ENCODE measurements around the gene EWSR1.

Gene EWSR1

GRCh38 chr22:29328055-29328454 is 60.0 kb downstream of the EWSR1 start:
- Mint-ChIP-seq H3K27me3 (no peaks in the 10 kb centered on the region), H3K36me3 (no peaks in the 10 kb centered on the region), H3K27ac (no peak overlapping the region)

DNA sequence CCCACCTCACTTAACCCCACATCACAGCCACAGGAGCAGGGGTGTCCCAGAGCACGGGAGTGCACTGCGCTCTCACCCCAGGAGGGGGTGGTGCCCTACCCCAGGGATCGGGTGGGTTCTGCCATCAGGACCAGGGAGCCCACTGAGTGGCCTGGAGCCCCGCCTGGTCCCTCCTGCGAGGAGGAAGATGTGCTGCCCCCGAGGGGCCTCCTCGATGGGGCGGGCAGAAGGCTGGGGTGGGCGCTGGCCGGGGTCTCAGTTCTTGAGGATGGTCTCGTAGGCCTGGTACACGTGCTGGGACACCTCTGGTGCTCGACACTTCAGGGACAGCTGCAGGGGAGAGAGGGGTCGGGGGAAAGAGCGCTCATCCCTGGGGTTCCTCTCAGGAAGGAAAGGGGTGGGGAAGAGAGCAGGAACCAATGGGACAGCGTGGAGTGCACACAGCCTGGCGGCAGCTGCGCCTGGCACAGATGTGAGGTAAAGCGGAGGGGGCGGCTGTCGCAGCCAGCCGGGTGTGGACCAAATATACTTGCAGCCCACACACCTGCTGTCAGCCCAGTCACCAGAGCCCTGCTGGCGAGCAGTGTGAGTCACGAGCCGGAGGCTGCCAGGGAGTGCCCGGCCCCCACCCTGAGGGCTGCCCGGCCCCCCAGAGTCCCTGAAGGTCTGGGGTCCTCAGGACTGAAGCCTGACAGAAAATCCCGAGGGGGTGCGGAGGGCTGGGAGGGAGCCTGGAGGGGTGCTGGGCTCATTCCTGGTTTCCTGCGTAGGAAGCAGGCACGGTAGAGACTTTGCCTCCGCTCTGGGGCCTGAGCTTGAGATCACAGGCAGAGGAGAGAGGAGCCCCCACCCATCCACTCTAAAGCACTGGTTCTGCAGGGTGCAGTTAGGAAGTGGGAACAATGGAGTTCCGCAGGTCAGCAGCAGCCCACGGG is 60.8 kb downstream of the EWSR1 start:
- no peak overlapping the region for H3K27ac Mint-ChIP-seq
- no peaks in the 10 kb centered on the region for H3K27me3 Mint-ChIP-seq
- no peaks in the 10 kb centered on the region for H3K9me3 Mint-ChIP-seq (ENCODE audit: low read depth)

More at GRCh38 chr22:29328055-29328454, 60.0 kb downstream of the EWSR1 start:
- H3K9me3 Mint-ChIP-seq (ENCODE audit: low read depth) = no peaks in the 10 kb centered on the region
- no peaks in the 10 kb centered on the region for H3K4me1 Mint-ChIP-seq (ENCODE audit: low read depth)
- H3K4me3 Mint-ChIP-seq = no peak overlapping the region

DNA sequence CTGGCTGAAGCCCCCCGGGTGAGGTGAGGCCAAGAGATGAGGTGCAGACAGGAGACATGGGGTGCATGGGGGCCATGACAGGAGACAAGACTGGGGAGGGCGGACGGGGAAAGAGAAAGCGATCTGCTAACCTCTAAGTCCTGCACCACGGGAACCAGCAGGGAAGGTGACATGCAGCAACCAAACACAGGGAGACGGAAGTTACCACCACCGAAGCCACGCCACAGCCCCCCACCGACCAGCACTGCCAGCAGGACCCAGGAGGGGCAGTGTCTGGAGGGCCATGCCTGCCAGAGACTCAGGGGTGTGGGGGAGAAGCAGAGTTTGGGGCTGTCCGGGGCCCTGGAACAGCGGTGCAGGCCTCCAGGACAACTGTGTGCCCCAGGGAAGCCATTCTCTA is 61.5 kb downstream of the EWSR1 start:
- Mint-ChIP-seq H3K9me3 (ENCODE audit: low read depth) (no peaks in the 10 kb centered on the region), H3K27ac (no peak overlapping the region), H3K27me3 (no peaks in the 10 kb centered on the region), H3K36me3 (no peaks in the 10 kb centered on the region), H3K4me1 (ENCODE audit: low read depth) (no peaks in the 10 kb centered on the region), H3K4me3 (no peak overlapping the region)

More for the DNA sequence above, 60.8 kb downstream of the EWSR1 start:
- Mint-ChIP-seq H3K36me3 (no peaks in the 10 kb centered on the region), H3K4me3 (no peak overlapping the region), H3K4me1 (ENCODE audit: low read depth) (no peaks in the 10 kb centered on the region)

GRCh38 chr22:29330291-29330690 is 62.2 kb downstream of the EWSR1 start:
- H3K27ac Mint-ChIP-seq = no peak overlapping the region
- H3K4me1 Mint-ChIP-seq (ENCODE audit: low read depth) = no peaks in the 10 kb centered on the region
- H3K4me3 Mint-ChIP-seq = no peak overlapping the region
- H3K36me3 Mint-ChIP-seq = no peaks in the 10 kb centered on the region
- no peaks in the 10 kb centered on the region for H3K9me3 Mint-ChIP-seq (ENCODE audit: low read depth)
- no peaks in the 10 kb centered on the region for H3K27me3 Mint-ChIP-seq

GRCh38 chr22:29330753-29331152 is 62.7 kb downstream of the EWSR1 start:
- no peak overlapping the region for H3K4me3 Mint-ChIP-seq
- no peaks in the 10 kb centered on the region for H3K27me3 Mint-ChIP-seq
- H3K4me1 Mint-ChIP-seq (ENCODE audit: low read depth) = no peaks in the 10 kb centered on the region
- no peak overlapping the region for H3K27ac Mint-ChIP-seq
- no peaks in the 10 kb centered on the region for H3K36me3 Mint-ChIP-seq
- no peaks in the 10 kb centered on the region for H3K9me3 Mint-ChIP-seq (ENCODE audit: low read depth)

- H3K9me3 Mint-ChIP-seq (ENCODE audit: low read depth) = no peaks in the 10 kb centered on the region
- no peaks in the 10 kb centered on the region for H3K36me3 Mint-ChIP-seq
- no peak overlapping the region for H3K27ac Mint-ChIP-seq
- no peaks in the 10 kb centered on the region for H3K4me1 Mint-ChIP-seq (ENCODE audit: low read depth)
- H3K27me3 Mint-ChIP-seq = no peaks in the 10 kb centered on the region
- no peak overlapping the region for H3K4me3 Mint-ChIP-seq
Observed at GRCh38 chr22:29331213-29331612, 63.1 kb downstream of the EWSR1 start.

DNA sequence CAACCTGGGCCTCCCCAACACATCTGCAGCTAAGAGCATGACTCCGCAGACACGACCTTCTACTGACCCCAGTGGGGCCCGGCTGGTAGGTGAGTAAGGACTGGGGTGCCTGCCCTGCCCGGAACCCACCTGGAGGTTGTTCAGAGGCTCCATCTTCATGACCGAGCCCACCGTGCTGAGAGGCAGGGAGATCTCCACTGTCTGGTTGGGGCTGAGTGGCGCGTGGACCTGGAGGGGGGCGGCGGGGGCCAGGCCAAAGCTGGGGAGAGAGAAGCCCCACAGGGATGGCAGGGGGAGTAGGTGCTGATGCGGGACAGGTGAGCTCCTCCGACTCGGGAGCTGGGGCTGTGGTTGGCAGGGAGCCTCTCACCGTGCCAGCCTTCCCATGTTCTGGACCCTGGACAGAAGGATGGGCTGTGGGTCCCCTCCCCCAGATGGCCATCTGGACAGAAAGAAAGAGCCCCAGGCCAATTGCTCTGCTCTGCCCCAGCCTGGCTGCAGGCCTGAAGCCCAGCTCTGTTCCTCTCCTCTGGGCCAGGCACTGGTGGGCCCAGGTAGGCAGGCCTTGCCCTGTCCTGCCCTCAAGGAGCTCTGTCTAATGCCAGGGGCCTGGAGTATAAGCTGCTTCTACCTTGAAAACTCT is 63.7 kb downstream of the EWSR1 start:
- no peaks in the 10 kb centered on the region for H3K4me1 Mint-ChIP-seq (ENCODE audit: low read depth)
- peaks cover under 1% of the 10 kb centered on the region for H3K36me3 Mint-ChIP-seq
- no peak overlapping the region for H3K27ac Mint-ChIP-seq
- no peak overlapping the region for H3K4me3 Mint-ChIP-seq
- no peaks in the 10 kb centered on the region for H3K9me3 Mint-ChIP-seq (ENCODE audit: low read depth)
- no peaks in the 10 kb centered on the region for H3K27me3 Mint-ChIP-seq

- Mint-ChIP-seq H3K36me3 (peaks cover 3% of the 10 kb centered on the region), H3K9me3 (ENCODE audit: low read depth) (no peaks in the 10 kb centered on the region), H3K4me1 (ENCODE audit: low read depth) (no peaks in the 10 kb centered on the region), H3K4me3 (no peak overlapping the region), H3K27ac (no peak overlapping the region), H3K27me3 (no peaks in the 10 kb centered on the region)
Observed at GRCh38 chr22:29332886-29333496, 64.9 kb downstream of the EWSR1 start.

DNA sequence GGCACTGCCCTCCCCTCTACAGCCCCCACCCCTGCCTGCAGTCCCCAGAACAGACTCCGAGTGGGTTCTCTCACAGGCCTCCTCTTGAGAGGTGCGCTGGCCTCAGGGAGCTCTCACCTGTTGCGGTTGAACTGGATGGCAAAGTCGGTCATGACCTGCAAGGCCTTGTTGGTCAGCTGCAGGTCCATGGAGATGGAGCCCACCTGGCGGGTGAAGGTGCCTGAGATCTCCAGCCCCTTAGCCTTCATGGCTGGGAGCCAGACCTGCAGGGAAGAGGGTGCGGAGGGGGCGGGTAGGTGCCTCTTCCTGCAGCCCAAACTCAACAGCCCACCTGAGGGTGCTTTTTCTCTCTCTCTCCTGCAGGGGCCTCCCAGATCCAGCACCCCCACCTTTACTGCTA is 66.1 kb downstream of the EWSR1 start:
- H3K4me1 Mint-ChIP-seq (ENCODE audit: low read depth) = no peaks in the 10 kb centered on the region
- H3K27me3 Mint-ChIP-seq = no peaks in the 10 kb centered on the region
- no peak overlapping the region for H3K4me3 Mint-ChIP-seq
- H3K9me3 Mint-ChIP-seq (ENCODE audit: low read depth) = no peaks in the 10 kb centered on the region
- H3K27ac Mint-ChIP-seq = no peak overlapping the region
- peaks cover 3% of the 10 kb centered on the region for H3K36me3 Mint-ChIP-seq

- Mint-ChIP-seq H3K4me1 (ENCODE audit: low read depth) (no peaks in the 10 kb centered on the region), H3K27ac (no peak overlapping the region), H3K36me3 (peaks cover 3% of the 10 kb centered on the region), H3K9me3 (ENCODE audit: low read depth) (no peaks in the 10 kb centered on the region), H3K4me3 (no peak overlapping the region), H3K27me3 (no peaks in the 10 kb centered on the region)
Observed at GRCh38 chr22:29334696-29335344, 66.8 kb downstream of the EWSR1 start.

DNA sequence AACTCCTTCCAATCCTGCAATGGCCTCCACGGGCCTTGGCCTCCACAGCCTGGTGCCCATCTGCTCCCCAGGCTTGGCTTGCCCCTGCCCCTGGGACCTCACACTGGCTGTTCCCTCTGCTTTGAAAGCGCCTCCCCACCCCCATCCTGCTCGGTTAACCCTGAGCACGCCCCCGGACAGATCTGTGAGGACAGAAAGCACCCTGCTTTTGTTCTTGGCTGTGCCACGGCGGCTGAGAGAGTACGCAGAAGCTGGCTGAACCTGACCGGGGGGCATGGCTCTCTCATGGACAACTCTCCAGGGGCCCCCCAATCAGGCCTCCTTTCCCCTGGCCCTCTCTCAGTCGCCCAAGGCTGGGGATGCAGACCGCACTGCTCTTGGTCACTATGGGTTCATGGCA is 67.6 kb downstream of the EWSR1 start:
- no peak overlapping the region for H3K27ac Mint-ChIP-seq
- peaks cover 3% of the 10 kb centered on the region for H3K36me3 Mint-ChIP-seq

DNA sequence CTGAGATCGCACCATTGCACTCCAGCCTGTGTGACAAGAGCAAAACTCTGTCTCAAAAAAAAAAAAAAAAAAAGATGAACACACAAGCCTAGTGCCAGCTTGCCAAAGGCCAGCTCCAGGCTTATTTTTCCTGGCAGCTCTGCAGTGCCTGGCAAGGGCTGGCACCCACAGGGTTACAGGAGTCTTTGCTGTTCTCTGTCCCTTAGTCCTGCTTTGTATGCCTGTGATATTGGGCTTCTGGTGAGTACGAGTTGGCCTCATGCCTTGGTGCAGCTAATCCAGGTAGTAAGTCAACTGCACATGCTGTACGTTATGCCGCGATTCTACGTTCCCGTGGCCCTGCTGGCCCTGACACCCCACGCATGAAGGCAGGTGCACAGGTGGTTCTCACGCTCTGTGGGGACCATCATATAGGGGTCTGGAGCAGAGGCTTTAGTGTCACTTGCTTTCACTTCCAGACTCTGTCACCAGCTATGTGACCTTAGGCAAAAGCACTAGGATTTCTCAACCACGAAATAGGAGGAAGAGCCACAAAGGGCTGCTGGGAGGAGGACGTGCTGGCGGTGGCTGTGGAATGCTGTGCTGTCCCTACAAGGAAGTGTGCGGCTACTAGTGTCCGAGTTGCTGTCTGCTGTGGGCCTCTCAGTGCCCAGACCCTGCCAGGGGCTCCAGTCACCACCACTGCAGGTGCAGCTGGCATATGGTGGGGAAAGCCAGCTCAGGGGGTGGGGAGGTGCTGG is 68.9 kb downstream of the EWSR1 start:
- Mint-ChIP-seq H3K36me3 (peaks cover 3% of the 10 kb centered on the region), H3K27me3 (no peaks in the 10 kb centered on the region), H3K27ac (no peak overlapping the region)

More for the DNA sequence above, 67.6 kb downstream of the EWSR1 start:
- no peaks in the 10 kb centered on the region for H3K9me3 Mint-ChIP-seq (ENCODE audit: low read depth)
- H3K4me3 Mint-ChIP-seq = no peak overlapping the region
- H3K4me1 Mint-ChIP-seq (ENCODE audit: low read depth) = no peaks in the 10 kb centered on the region
- H3K27me3 Mint-ChIP-seq = no peaks in the 10 kb centered on the region

DNA sequence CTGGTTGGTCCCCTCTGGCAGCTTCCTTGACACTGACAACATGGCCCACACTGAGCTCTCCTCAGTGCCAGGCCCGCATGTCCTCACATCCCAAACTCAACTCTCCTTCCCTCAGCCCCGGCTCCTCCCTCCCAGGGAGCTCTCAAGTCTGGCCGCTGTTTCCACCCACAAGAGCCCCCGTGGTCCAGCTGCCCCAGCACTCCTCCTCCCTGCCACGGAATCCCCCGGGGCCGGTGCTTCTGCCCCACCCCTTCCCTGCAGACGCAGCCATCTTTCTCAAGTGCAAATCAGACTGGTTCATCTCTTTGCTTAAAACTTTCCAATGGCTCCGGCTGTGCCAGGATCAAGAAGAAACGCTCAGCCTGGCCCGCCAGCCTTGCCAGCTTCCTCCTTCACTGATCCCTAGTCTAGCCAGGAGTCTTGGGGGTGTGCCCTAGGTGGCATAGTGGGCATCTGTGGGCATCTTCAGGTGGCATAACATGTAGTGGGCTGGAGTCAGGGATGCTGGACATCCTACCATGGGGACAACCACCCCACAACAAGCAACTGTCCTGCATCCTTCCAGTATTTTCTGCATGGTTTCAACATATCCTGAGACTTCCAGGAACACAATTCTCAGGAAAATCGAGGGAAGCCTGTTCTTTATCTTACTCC is 69.7 kb downstream of the EWSR1 start:
- Mint-ChIP-seq H3K36me3 (peaks cover 5% of the 10 kb centered on the region), H3K4me1 (ENCODE audit: low read depth) (no peaks in the 10 kb centered on the region), H3K27ac (no peak overlapping the region), H3K9me3 (ENCODE audit: low read depth) (no peaks in the 10 kb centered on the region), H3K27me3 (no peaks in the 10 kb centered on the region), H3K4me3 (no peak overlapping the region)

More for the DNA sequence above, 68.9 kb downstream of the EWSR1 start:
- Mint-ChIP-seq H3K4me3 (no peak overlapping the region), H3K9me3 (ENCODE audit: low read depth) (no peaks in the 10 kb centered on the region), H3K4me1 (ENCODE audit: low read depth) (no peaks in the 10 kb centered on the region)

GRCh38 chr22:29338398-29338797 is 70.3 kb downstream of the EWSR1 start:
- Mint-ChIP-seq H3K9me3 (ENCODE audit: low read depth) (no peaks in the 10 kb centered on the region), H3K4me3 (no peak overlapping the region), H3K36me3 (peaks cover 5% of the 10 kb centered on the region), H3K4me1 (ENCODE audit: low read depth) (no peaks in the 10 kb centered on the region), H3K27ac (no peak overlapping the region), H3K27me3 (no peaks in the 10 kb centered on the region)

All from activated naive CD8-positive, alpha-beta T cell (primary cell).